HCEC 1CT (cell line): ENCODE results near the gene GRM7.

Source experiments
- DNase-seq: peaks from one replicate; pipeline ENCODE4 v3.0.0-alpha.2; 2017

GRM7 gene

DNA sequence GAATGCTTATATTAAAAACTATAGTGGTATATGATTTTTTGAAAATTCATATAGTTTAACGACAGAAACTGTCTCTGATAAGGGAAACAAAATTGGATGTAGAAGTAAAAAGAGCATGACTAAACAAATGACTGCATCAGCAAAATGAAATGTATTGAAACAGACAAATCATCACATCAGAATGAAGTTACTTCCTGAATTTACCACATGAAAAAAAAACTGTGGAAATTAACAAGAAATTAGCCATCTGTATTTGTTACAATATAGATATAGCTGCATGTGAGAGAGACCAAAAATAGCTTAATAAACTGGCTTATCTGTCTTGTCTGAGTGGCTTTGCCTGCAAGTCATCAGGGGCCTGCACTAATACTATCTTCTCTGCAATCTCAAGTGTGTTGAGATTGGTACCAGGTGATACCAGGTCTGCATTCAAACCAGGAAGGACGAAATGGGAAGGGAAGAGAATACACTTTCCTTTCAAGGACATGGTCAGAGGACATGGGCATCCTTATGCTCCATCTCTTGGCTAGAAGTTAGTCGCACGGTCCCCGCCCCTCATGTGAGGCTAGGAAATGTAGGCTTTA lies 388.7 kb downstream of the GRM7 start:
- DNase-seq: no peak

DNA sequence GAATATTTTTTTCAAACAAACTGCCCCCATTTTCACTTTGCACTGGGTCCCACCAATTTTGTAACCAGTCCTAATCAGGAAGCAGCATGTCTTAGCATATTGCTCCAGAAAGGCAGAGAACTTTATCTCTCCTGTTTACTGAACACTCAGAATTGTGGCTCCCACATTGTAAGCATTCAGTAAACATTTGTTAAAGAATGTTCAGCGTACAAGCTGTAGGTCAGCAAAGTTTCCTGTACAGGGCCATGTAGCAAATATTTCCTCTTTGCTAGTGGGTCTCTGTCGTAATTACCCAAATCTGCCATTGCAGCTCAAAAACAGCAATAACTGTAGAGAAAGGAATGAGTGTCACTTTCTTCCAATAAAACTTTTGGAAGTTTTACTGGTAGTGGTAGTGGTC lies 393.3 kb downstream of the GRM7 start:
- no peak for DNase-seq

DNA sequence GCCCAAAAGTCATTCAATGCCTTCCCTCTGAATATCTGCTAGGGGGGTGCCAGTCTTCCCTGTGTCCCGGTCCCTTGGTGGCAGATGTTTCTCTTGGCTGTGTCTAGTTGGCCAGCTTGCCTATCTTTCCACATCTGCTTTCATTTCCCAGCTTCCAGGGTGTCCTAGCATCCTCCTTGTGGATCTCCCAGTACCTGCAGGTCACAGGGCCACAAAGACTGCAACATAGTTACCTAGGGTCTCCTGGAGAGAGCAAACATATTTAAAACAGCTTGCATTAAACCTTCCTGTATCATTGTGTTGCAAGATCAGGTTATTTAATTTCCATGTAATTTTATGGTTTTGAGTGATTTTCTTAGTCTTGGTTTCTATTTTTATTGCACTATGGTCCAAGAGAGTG lies 400.1 kb downstream of the GRM7 start:
- DNase-seq: no peak

DNA sequence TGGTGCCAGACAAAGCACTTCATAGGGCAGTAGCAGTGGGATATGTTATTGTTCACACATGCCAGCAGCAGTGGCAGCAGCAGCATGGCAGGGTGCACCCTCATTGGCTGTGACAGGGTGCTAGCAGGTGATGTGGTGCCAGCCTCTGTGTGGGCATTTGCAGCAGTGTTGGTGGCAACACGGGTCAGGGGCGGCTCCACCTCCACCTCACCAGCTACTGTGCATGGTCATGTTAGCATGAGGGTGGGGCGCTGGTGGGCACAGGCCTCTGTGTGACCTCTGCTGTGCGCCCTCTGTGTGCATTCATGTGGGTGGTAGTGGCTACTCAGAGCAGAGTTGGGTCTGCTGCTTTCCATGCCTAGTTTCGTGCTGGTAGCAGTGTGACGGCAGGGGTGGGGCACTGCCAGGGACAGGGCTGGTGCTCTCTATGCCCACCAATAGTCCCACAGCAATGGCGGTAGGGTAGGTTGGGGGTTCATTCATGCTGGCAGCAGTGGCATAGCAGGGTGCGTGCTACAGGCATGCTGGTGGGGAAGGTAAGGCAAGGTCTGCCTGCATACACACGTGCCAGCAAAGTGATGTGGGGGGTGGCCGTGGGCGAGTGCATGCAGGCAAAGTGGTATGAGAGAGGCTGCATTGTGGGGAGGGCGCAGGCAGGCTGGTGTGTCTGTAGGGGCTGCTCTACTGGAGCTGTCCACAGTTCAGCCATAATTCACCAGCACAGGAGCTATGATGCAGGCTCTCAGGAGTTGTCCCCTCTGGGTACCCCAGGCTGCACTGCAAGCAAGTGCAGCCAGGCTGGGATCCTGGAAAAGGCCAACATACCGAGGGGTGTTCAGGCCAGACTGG lies 402.7 kb downstream of the GRM7 start:
- no peak for DNase-seq

DNA sequence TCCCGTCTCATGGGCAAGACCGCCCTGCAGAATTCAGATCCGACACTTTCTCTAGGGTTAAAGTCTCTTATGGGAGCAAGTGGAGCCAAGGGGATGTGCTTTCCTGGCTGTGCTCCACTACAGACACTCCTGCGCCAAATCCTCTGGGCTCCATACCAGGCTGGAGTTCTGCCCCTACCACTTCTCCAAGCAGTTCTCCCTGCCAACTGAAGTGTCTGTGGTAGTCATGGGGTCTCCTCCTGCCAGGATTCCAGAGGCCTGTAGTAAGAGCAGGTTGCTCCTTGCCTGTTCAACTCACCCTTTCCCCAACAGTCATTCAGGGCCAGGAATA lies 403.2 kb downstream of the GRM7 start:
- DNase-seq: no peak

DNA sequence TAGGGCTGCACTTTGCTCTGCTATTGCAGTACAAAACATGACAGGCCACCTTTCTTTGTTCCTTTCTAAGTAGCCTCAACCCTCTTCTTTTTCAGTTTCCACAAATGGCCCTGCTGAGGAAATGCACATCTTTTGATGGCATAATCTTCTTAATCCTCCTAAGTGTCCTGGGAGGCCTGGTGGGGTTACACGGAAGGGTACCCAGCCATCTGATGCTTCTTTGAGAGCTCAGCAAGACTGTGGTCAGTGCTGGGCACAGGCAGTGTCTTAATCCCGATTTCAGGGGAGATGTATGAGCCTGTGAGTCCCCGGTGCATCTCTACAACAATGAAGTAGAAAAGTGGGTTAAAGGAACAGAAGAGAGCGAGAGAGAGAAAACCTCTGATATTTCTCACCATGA lies 404.8 kb downstream of the GRM7 start:
- no peak for DNase-seq

DNA sequence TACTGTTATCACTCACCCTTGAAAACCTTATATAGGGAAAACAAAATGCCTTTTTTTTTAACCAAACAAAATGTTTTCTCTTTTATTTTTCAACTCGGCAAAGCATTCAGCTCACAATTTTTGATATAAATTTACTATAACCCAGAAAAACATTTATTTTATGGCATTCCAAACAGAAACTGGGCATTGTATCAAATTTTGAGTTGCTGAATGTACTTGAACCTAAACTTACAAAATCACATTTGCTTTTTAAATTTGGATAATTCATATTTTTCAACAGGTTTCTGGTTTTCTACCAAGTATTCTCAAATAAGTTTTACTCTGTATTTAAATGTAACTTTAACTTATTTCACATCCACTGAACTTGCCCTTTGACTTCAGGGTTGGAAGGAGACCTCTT lies 405.6 kb downstream of the GRM7 start:
- no peak for DNase-seq

DNA sequence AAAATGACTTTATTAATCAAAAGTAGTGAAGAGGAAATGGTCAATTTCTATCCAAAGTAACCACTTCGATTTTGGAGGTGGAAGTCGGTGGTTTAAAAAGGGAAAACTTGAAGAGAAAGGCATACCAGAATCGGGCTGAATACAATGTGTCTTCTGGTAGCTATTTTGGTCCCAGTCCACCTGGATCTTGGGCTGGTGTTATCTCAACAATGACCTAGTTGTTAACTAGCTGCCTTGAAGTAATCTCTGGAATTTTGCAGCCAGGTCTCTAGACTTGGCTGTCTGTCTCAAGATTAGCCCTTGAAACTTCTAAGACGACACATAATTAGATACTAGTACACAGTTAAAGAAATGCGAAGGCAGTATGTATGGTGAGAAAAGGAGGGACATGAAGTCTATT lies 409.8 kb downstream of the GRM7 start:
- DNase-seq: no peak

DNA sequence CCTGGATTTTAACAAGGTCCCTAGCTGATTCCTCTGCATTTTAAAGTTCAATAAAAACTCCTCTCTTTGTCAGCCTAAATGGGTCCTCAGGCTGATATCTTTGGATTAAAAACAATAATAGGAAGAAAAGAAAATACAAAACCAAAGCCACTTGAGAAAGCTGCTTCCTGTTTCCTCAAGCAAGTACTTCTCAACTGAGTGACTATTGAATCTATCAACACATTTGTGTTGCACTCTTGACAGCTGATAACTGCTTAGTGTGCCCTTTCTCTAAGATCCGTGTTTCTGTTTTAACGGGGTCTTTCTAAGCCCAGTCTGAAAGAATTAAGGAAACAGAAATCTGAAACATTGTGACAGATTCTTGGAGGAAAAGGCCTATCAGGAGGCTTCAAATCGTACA lies 410.7 kb downstream of the GRM7 start:
- no peak for DNase-seq

DNA sequence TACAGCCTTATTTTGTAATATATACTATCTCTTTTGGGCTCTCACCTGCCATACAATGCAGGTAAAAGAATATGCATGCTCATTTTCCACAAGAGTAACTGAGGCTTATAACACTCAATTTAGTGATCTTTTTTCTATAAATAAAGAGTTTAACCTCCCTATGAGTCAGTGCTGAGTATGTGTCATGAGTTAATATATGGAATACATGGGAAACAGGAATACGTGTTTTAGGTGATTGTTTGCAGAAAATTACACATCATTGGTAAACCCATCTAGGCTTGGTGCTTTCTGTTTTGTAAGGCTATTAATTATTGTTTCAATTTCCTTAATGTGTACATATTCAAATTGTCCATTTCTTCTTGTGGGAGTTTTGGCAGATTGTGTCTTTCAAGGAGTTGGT lies 411.3 kb downstream of the GRM7 start:
- no peak for DNase-seq

DNA sequence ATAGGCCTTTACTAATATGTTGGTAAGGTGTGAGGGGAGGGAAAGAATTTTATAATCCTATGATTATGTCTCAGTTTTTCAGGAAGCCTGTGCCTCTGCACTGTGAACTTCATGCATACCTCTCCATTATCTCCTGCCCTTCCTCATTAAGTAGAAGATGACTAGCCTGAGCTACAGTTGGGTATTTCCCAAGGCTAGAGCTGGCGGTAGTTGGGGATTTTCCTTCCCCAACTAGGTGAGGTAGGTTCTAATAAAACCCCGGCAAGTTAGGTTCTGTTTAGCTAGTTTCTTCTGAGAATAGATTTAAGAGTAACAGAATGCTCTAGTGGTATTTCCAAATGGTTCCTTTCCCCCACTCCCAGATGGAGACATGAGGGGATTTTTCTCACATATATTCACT lies 414.5 kb downstream of the GRM7 start:
- DNase-seq: no peak

DNA sequence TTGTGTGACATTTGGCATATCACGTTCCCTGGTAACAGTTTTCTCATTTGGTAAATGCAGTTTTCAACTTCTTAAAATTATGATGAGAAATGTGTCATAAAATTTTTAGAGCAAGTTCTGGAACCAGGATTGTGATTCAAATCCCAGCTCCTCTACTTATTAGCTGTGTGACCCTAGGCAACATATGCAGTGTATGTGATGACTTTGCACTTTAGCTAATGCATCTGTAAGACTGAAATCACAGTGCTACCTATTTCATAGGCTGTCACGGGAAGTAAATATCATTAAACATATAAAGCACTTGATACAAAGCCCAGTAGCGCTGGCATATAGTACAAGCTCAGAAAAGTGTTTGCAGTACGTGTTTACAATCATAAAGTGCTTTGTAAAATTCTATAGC lies 419.4 kb downstream of the GRM7 start:
- no peak for DNase-seq

DNA sequence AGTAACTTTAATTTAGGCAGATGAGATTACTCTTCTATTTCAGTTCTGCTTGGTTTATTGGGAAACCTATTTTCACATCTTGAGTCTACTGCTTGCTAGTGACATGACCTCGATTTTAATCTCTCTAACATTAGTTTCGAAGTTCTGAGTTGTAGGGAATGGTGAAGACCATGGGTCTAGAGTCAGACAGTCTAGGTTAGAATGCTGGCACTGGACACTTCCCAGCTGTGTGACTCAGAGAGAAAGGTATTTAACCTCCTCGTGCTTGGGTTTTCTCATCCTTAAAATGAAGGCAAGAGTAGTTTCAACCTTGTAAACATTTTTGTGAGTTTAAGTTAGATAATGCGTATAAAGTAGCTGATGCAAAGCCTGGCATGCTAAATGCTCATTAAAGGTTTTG lies 422.1 kb downstream of the GRM7 start:
- DNase-seq: no peak

DNA sequence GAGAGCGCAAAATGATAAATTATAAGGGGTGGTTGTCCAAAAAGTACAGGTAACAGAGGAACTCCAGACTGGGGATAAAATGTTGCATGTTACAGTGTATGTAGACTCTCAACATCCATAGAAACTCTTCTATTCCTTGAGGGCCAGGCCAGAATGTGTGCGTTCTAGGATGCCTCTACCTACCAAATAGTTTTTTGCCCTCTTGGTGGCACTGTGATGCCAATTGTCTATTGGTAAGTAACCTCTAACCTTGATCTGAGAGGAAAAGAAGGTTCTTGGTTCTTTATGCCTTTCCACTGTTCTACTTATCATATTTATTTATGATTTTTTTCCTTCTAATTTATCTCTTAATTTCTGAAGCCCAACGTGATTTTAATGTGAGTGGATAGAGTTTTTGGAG lies 424.6 kb downstream of the GRM7 start:
- no peak for DNase-seq

DNA sequence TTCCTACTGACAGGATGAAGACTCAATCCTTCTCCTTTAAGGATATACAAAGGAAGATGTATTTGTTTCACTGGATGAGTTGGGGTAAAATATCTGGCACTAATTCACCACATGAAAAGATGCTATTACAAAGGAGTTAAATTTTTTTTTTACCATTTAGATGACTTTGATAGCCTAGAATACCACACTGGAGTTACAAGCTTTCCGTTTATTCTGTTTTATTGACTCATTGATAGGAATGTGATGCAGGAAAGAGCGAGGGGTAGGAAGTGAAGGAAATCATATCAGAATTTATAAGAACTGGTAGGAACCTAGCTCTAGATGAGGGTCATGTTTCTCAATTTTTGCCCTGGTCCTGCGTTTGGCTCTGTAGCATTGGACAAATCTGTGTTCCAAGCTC lies 427.2 kb downstream of the GRM7 start:
- no peak for DNase-seq

DNA sequence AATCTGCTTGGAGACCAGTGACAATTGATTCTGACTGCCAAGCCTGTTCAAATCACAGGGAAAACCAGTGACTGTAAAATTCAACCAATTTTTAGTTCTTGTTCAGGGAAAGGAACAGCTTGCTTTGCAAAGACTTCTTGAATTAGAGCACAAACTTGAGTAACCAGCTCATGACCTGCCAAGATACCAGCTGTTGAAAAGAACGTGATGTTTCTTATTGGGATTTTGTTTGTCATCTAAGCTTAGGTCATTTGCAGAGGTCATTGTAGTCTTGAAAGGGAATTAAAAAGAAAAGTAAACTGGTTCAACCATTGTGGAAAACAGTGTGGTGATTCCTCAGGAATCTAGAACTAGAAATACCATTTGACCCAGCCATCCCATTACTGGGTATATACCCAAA lies 428.2 kb downstream of the GRM7 start:
- DNase-seq: no peak

DNA sequence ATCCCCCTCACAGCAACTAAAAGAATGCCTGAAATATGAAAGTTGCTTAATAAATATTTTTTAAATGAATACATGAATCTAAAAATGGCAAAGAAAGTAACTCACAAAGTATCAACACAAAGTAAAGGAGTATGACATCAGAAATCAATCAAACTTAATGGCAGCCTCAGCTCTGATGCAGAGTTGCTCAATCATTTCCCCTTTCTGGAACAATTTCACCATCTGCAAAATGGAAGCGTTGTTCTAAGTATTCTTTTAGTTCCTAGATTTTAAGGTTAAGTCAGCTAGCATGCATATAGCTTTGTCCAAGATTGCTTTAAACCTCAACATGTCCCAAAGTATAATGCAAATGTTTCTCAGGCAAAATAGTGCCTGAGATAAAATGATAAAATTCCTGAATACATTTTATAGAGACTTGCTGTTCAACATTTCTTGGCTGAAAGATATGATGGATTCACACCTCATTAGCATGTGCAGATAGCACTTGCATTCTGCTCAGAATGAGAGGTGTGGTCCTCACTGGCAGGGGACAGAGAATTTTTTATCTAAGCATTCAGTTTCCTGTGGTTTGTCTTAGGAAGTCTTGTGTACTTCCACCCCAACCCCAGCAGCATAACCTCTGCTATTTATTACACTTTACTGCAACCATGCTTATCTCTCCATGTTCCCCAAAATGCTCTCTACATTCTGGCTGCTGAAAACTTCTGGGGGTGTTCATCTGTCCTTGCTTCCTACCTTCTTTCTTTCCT lies 429.3 kb downstream of the GRM7 start:
- DNase-seq: no peak

DNA sequence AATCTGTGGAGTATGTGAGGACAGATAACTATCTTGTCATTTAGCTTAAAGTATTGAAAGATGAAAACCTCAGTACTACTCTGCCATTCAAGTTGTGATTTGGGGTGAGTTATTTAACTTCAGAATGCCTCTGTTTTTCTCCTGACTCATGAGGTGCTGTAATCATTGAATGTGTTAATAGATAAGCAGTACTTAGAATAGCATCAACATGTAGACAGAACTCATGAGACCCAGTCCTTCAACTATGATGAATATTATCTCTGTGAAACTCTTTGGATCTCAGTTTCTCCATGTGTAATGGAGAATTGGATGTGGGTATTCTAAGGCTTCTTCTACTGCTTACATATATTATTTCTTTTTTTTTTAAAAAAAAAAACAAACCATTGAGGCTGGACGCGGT lies 431.4 kb downstream of the GRM7 start:
- no peak for DNase-seq

DNA sequence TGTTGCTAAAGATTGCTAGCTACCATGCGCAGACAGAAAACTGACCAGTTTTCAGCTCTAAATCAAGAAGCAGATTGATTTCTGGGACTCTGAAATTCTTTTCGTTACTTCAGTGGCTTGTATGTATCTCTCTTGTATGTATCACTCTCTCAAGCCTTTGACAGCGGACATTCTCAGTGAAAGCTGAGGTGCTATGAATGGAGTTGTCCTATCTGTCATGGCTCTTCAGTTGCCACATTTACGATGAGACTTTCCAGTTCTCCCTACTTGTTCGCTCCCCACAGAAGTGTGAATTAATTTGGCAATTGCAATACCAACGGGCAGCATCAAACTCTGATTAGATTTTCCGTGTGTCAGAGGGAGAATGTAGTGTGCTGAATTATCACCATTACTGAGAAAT lies 432.4 kb downstream of the GRM7 start:
- no peak for DNase-seq

DNA sequence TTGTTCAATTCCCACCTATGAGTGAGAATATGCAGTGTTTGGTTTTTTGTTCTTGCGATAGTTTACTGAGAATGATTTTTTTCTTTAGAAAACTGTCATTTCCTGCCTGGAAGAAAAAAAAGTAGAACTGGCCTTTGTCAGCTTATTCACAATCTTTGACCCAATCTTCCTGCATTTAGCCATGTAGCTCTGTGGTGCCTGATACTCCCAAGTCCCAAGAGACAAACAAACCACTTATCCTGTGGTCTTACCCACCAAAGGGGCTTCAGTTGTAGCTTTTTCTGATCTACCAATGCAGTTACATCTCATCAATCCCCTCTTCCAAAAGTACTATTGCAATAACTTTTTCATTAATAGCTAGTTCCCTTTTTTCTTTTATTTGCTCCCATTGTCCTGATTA lies 444.6 kb downstream of the GRM7 start:
- no peak for DNase-seq

DNA sequence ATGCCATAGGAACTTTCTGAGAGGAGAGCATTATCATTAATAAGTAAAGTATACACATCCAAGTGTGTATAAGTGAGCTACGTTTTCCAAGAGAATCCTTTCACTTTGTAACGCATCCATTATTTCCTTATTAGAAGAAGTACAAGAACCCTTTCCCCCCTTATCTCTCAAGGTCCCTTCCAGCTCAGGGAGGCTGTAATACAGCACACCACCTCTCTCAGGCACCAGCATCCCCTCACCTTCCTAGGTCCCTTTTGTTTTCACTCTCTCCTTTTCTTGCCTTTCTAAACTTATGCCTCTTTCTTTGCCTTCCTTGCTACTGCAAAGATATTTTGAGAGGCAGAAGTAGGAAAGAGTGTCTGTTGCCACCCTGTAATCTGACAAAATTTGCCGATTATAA lies 446.0 kb downstream of the GRM7 start:
- DNase-seq: no peak

DNA sequence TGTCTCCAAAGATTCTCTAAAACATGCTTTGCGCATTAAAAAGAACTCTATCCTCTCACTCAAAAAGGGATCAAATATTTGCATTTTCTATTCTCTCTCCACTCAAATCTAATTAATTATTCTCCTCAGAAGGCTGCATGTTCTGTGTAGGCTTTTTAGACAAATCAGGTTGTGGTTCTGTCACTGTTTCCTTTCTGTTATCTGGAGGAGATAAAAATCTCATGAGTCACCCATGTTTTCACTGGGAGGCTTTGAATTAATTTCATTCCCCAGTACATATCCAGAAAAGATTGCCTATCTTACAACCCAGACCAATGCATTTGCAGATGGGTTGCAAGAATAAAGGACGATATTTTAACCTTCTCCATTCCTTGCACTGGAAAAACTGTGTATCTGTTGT lies 446.5 kb downstream of the GRM7 start:
- no peak for DNase-seq

DNA sequence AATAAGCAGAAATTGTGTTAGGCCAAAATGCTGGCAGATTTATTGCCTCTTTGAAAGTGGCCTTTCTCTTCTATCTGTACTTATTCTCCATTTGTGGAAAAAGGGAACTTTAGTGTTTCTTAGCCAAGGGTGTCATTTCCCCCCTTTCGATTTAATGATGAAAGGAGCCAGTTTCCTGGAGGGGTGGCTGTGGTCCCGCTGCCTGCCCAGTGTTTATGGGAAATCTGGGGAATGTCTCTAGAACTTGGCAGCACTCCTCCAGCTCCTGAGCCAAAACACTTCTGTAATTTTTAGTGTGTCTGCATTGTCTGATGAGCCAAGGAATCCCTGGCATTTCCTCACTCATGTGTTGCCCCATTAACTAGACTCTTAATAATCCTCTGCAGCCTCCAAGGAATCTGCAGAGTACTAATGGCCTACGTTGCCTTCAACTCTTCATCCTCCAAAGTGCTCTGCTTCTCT lies 448.8 kb downstream of the GRM7 start:
- no peak for DNase-seq

DNA sequence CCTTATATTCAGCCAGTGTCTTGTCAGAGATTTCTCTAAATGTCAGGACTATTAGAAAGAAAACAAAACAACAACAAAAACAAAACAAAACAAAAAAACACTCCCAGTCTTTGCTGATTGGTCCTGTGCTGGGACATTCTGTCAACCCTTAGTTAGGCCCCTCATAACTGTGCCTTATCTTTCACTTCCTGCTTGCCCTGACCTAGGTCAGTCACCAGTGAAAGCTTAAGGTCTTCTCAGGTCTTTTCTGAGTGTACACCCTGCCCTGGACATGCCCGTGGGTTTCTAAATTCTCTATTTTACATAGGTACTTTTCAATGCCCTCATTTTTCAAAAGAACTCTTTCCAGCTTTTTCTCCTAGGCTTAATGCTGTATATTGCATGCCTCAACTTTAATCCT lies 454.1 kb downstream of the GRM7 start:
- DNase-seq: no peak
